K562 (cell line): ENCODE measurements around the gene PIP5K1B. TPM values are rescaled to one million over a fixed set of nuclear protein-coding genes. Genes with fewer than 3 reads are reported as not detected.

ENCODE experiments used
- ATF7 ChIP-seq: fragments of 450-650 bp; IDR thresholded peaks from 2 replicates; pipeline ENCODE4 v1.7.1; 2014; ENCODE audit warnings: mild to moderate bottlenecking, moderate library complexity
- FOSL1 ChIP-seq: fragments of 200-800 bp; sonication (Bioruptor generic); conservative IDR thresholded peaks from 2 replicates; pipeline ENCODE4 v1.6.1; 2016; ENCODE audit warnings: missing genetic modification characterization, missing compliant biosample characterization
- LCOR ChIP-seq: sonication (generic); formaldehyde crosslinking; IDR thresholded peaks from 2 replicates; pipeline ENCODE4 v1.8.0; 2022; ENCODE audit warnings: mild to moderate bottlenecking, missing genetic modification reagents
- MTA3 ChIP-seq: fragments of 450-650 bp; formaldehyde crosslinking; IDR thresholded peaks from 2 replicates; pipeline ENCODE4 v1.6.1; 2017; ENCODE audit warnings: mild to moderate bottlenecking, borderline replicate concordance
- PML ChIP-seq: IDR thresholded peaks from 2 replicates; pipeline ENCODE4 v1.6.1; 2012; ENCODE audit warnings: low read length, inconsistent platforms
- SMARCE1 ChIP-seq: fragments of 450-650 bp; IDR thresholded peaks from 2 replicates; pipeline ENCODE4 v1.7.1; 2016; ENCODE audit warnings: mild to moderate bottlenecking
- TCF3 ChIP-seq: sonication (generic); formaldehyde crosslinking; IDR thresholded peaks from 2 replicates; pipeline ENCODE4 v1.4.0; 2020; ENCODE audit warnings: mild to moderate bottlenecking, missing genetic modification reagents
- ZNF274 ChIP-seq: IDR thresholded peaks from 2 replicates; pipeline ENCODE4 v1.6.1; 2011; ENCODE audit warnings: low read depth, mild to moderate bottlenecking, low read length, moderate library complexity, borderline replicate concordance
- ZNF589 ChIP-seq: fragments of 200-800 bp; sonication (Bioruptor generic); IDR thresholded peaks from 2 replicates; pipeline ENCODE4 v1.6.1; 2016; ENCODE audit warnings: low read depth, missing genetic modification characterization, missing compliant biosample characterization
- ZSCAN32 ChIP-seq: fragments of 450-650 bp; formaldehyde crosslinking; IDR thresholded peaks from 2 replicates; pipeline ENCODE4 v1.4.0; 2020; ENCODE audit warnings: mild to moderate bottlenecking, moderate library complexity
- polyA plus RNA-seq, 8 experiments: library from polyadenylated mRNA; depleted of rRNA in 4 of 8; stranded (reverse) in 5 of 8; unstranded in 3 of 8; fragments of >200 nt; fragmentation: Nextera tagmentation in 2 of 8; fragmentation: Illumina TruSeq in 1 of 8; extraction: Ambion mirVana in 2 of 8; extraction: Trizol in 1 of 8; gene quantifications; 2 replicates each; pipeline versions ENCODE4 v1.2.1 to v1.2.3, GENCODE V29; 2011 to 2014; ENCODE audit warnings: inconsistent platforms in 1 of 8, missing spikeins in 1 of 8
- total RNA-seq, 7 experiments: library from RNA; depleted of rRNA in 6 of 7; stranded (reverse); fragments of >200 nt in 6 of 7; fragmentation: Illumina TruSeq in 2 of 7; extraction: Trizol in 2 of 7; gene quantifications; 2 replicates each; pipeline versions ENCODE4 v1.2.1 to v1.2.3, GENCODE V29; 2011 to 2021; ENCODE audit warnings: low replicate concordance in 1 of 7
- TF ChIP-seq, protein P1 (sequence below): fragments of 250-450 bp; sonication (Bioruptor Pico); IDR thresholded peaks from 2 replicates; pipeline ENCODE4 v1.4.0; 2020; ENCODE audit warnings: mild to moderate bottlenecking
- TF ChIP-seq, protein P2 (sequence below): IDR thresholded peaks from 2 replicates; pipeline ENCODE4 v1.6.1; 2011; ENCODE audit warnings: borderline replicate concordance, low read depth, mild to moderate bottlenecking, moderate library complexity, low read length; ENCODE audit not compliant: insufficient read depth, poor library complexity, severe bottlenecking
- TF ChIP-seq, protein P3 (sequence below): fragments of 200-800 bp; sonication (Bioruptor generic); IDR thresholded peaks from 2 replicates; pipeline ENCODE4 v1.6.1; 2017; ENCODE audit warnings: missing genetic modification characterization, missing compliant biosample characterization

Gene PIP5K1B
- total and polyA plus RNA-seq, 9 of the 15 experiments (the other 6 are each of a cell fraction or from before 2014, with no cell fraction given) = 3.1 to 12.9 (median 7.4) TPM

DNA sequence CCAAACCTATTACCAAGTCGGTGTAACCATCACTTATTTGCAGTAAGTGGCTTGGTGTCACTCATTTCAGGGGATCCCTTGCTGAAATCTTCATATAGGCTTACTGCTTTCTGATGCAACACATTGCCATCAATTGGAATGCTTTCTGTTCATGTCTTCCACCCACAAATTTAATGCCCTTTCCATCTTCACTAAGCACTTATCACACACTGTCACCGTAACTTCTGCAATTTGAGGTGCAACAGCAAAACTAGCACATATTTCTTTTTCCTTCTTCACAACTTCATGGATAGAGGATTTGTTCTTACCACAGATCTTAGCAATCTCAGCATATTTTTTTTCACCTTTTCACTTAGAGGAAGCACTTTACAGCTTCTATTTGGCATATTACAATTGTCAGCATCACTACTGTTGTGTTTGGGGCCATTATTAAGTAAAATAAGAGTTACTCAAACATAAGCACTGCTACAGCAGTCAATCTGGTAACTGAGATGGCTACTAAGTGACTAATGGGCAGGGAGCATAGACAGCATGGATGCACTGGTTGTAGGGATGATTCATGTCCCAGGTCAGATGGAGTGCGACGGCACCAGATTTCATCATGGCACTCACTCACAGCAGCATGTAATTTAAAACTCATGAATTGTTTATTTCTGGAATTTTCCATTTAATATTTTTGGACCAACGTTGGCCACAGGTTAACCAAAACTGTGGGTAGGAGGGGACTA lies 70.1 kb downstream of the PIP5K1B start (continued):
- TF ChIP-seq, protein P1, sequence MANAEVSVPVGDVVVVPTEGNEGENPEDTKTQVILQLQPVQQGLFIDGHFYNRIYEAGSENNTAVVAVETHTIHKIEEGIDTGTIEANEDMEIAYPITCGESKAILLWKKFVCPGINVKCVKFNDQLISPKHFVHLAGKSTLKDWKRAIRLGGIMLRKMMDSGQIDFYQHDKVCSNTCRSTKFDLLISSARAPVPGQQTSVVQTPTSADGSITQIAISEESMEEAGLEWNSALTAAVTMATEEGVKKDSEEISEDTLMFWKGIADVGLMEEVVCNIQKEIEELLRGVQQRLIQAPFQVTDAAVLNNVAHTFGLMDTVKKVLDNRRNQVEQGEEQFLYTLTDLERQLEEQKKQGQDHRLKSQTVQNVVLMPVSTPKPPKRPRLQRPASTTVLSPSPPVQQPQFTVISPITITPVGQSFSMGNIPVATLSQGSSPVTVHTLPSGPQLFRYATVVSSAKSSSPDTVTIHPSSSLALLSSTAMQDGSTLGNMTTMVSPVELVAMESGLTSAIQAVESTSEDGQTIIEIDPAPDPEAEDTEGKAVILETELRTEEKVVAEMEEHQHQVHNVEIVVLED (CRISPR knock-in tag) = no peak
- TF ChIP-seq PML (no peak), MTA3 (peak; percentile 22; the same call in 1 of the 2 replicates), SMARCE1 (peak; percentile 75; the same call in 1 of the 2 replicates), ATF7 (peak; percentile 70; the same call in 1 of the 2 replicates), ZNF589 (CRISPR knock-in tag) (no peak), TCF3 (CRISPR knock-in tag) (no peak), ZSCAN32 (CRISPR knock-in tag) (peak; percentile 74), LCOR (CRISPR knock-in tag) (no peak), FOSL1 (tag) (peak; percentile 80), ZNF274 (no peak)
- TF ChIP-seq, protein P2, sequence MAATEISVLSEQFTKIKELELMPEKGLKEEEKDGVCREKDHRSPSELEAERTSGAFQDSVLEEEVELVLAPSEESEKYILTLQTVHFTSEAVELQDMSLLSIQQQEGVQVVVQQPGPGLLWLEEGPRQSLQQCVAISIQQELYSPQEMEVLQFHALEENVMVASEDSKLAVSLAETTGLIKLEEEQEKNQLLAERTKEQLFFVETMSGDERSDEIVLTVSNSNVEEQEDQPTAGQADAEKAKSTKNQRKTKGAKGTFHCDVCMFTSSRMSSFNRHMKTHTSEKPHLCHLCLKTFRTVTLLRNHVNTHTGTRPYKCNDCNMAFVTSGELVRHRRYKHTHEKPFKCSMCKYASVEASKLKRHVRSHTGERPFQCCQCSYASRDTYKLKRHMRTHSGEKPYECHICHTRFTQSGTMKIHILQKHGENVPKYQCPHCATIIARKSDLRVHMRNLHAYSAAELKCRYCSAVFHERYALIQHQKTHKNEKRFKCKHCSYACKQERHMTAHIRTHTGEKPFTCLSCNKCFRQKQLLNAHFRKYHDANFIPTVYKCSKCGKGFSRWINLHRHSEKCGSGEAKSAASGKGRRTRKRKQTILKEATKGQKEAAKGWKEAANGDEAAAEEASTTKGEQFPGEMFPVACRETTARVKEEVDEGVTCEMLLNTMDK = no peak
- TF ChIP-seq, protein P3, sequence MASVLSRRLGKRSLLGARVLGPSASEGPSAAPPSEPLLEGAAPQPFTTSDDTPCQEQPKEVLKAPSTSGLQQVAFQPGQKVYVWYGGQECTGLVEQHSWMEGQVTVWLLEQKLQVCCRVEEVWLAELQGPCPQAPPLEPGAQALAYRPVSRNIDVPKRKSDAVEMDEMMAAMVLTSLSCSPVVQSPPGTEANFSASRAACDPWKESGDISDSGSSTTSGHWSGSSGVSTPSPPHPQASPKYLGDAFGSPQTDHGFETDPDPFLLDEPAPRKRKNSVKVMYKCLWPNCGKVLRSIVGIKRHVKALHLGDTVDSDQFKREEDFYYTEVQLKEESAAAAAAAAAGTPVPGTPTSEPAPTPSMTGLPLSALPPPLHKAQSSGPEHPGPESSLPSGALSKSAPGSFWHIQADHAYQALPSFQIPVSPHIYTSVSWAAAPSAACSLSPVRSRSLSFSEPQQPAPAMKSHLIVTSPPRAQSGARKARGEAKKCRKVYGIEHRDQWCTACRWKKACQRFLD (CRISPR knock-in tag) = no peak
